GM12878 (cell line): Measurements from ENCODE around the gene UTP20. TPM values are rescaled to one million over a fixed set of nuclear protein-coding genes. Genes with fewer than 3 reads are reported as not detected.
A peak's percentile ranks its signal among the peaks of the same experiment; 100 is the strongest.

Experiments
- ATF3 ChIP-seq: IDR thresholded peaks from 2 replicates; pipeline ENCODE4 v1.6.1; 2011; ENCODE audit warnings: low read depth, mild to moderate bottlenecking, low read length, moderate library complexity, borderline replicate concordance; ENCODE audit errors: extremely low read depth
- BCL11A ChIP-seq: IDR thresholded peaks from 2 replicates; pipeline ENCODE4 v1.6.1; 2011; ENCODE audit warnings: low read depth, low read length
- BRCA1 ChIP-seq: IDR thresholded peaks from 2 replicates; pipeline ENCODE4 v1.6.1; 2011; ENCODE audit warnings: low read depth, low read length, improper control_type of control experiment
- CBFB ChIP-seq: IDR thresholded peaks from 2 replicates; pipeline ENCODE4 v1.6.1; 2016; ENCODE audit warnings: antibody characterized with exemption, low read depth
- CHD4 ChIP-seq: fragments of 200-600 bp; sonication (generic); IDR thresholded peaks from 2 replicates; pipeline ENCODE4 v1.6.1; 2016; ENCODE audit warnings: mild to moderate bottlenecking
- CREM ChIP-seq: IDR thresholded peaks from 2 replicates; pipeline ENCODE4 v1.6.1; 2014; ENCODE audit warnings: antibody characterized with exemption, low read depth
- DPF2 ChIP-seq: fragments of 450-650 bp; IDR thresholded peaks from 2 replicates; pipeline ENCODE4 v1.6.1; 2017; ENCODE audit warnings: mild to moderate bottlenecking
- ESRRA ChIP-seq: IDR thresholded peaks from 2 replicates; pipeline ENCODE4 v1.6.1; 2012; ENCODE audit warnings: mild to moderate bottlenecking, low read length, improper control_type of control experiment
- EZH2 ChIP-seq: IDR thresholded peaks from 2 replicates; pipeline ENCODE4 v1.6.1; 2012; ENCODE audit warnings: low read depth, mild to moderate bottlenecking, control low read depth, inconsistent platforms, low read length, borderline replicate concordance; ENCODE audit not compliant: control insufficient read depth
- FOS ChIP-seq: IDR thresholded peaks from 3 replicates; pipeline ENCODE4 v1.6.1; 2011; ENCODE audit warnings: borderline replicate concordance; ENCODE audit not compliant: insufficient read length; ENCODE audit errors: extremely low read depth
- FOXK2 ChIP-seq: fragments of 450-650 bp; IDR thresholded peaks from 2 replicates; pipeline ENCODE4 v1.6.1; 2017; ENCODE audit warnings: mild to moderate bottlenecking, moderate library complexity
- FOXM1 ChIP-seq: IDR thresholded peaks from 2 replicates; pipeline ENCODE4 v1.6.1; 2012; ENCODE audit warnings: low read depth, mild to moderate bottlenecking, inconsistent platforms, low read length, moderate library complexity
- HDAC6 ChIP-seq: fragments of 200-600 bp; sonication (generic); IDR thresholded peaks from one replicate; pipeline ENCODE4 v1.8.0; 2017; ENCODE audit warnings: antibody characterized with exemption; ENCODE audit not compliant: unreplicated experiment
- KDM1A ChIP-seq: fragments of 200-600 bp; sonication (generic); IDR thresholded peaks from 2 replicates; pipeline ENCODE4 v1.6.1; 2016; ENCODE audit warnings: borderline replicate concordance
- LARP7 ChIP-seq: fragments of 450-650 bp; IDR thresholded peaks from 2 replicates; pipeline ENCODE4 v1.6.1; 2017; ENCODE audit warnings: mild to moderate bottlenecking
- NFYA ChIP-seq: IDR thresholded peaks from 2 replicates; pipeline ENCODE4 v1.6.1; 2011; ENCODE audit warnings: low read depth, mild to moderate bottlenecking, low read length, improper control_type of control experiment, borderline replicate concordance
- NR2F1 ChIP-seq: fragments of 450-650 bp; conservative IDR thresholded peaks from 2 replicates; pipeline ENCODE4 v1.6.1; 2017; ENCODE audit warnings: mild to moderate bottlenecking
- POU2F2 ChIP-seq: IDR thresholded peaks from 3 replicates; pipeline ENCODE4 v1.6.1; 2011; ENCODE audit warnings: low read depth, mild to moderate bottlenecking, low read length, borderline replicate concordance
- PRDM15 ChIP-seq: fragments of 450-650 bp; formaldehyde crosslinking; IDR thresholded peaks from 2 replicates; pipeline ENCODE4 v1.4.0; 2020; ENCODE audit warnings: mild to moderate bottlenecking, moderate library complexity
- RCOR1 ChIP-seq: conservative IDR thresholded peaks from 2 replicates; pipeline ENCODE4 v1.6.1; 2012; ENCODE audit warnings: low read depth, low read length, improper control_type of control experiment
- SIX5 ChIP-seq: IDR thresholded peaks from 2 replicates; pipeline ENCODE4 v1.6.1; 2011; ENCODE audit warnings: mild to moderate bottlenecking, low read depth, low read length, moderate library complexity; ENCODE audit not compliant: severe bottlenecking
- ZNF274 ChIP-seq: IDR thresholded peaks from one replicate; pipeline ENCODE4 v1.8.0; 2011; ENCODE audit not compliant: insufficient read length, insufficient read depth
- ZSCAN29 ChIP-seq: fragments of 450-650 bp; IDR thresholded peaks from 2 replicates; pipeline ENCODE4 v1.6.1; 2017; ENCODE audit warnings: mild to moderate bottlenecking, moderate library complexity
- ZZZ3 ChIP-seq: IDR thresholded peaks from 2 replicates; pipeline ENCODE4 v1.6.1; 2011; ENCODE audit warnings: low read depth; ENCODE audit not compliant: control insufficient read depth, insufficient read length
- polyA plus RNA-seq, 11 experiments: library from polyadenylated mRNA; depleted of rRNA in 4 of 11; unstranded in 6 of 11; stranded (reverse) in 5 of 11; fragments of >200 nt; fragmentation: Nextera tagmentation in 4 of 11; fragmentation: Illumina TruSeq in 1 of 11; extraction: Ambion mirVana in 4 of 11; extraction: Trizol in 1 of 11; gene quantifications; 1 replicate in 1 of 11; 2 replicates in 10 of 11; pipeline versions ENCODE4 v1.2.1 to v1.2.3, GENCODE V29; 2011 to 2016; ENCODE audit warnings: inconsistent platforms in 2 of 11, missing spikeins in 2 of 11, low read depth in 1 of 11
- total RNA-seq, 4 experiments: library from RNA; depleted of rRNA in 3 of 4; stranded (reverse); fragments of >200 nt in 3 of 4; fragmentation: Illumina TruSeq in 1 of 4; extraction: Trizol in 1 of 4; gene quantifications; 2 replicates each; pipeline versions ENCODE4 v1.2.1 to v1.2.3, GENCODE V29; 2013 to 2021
- TF ChIP-seq, protein P1 (sequence below): fragments of 450-650 bp; IDR thresholded peaks from 2 replicates; pipeline ENCODE4 v1.6.1; 2018; ENCODE audit warnings: mild to moderate bottlenecking, low read depth, moderate library complexity; ENCODE audit not compliant: partially characterized antibody
- TF ChIP-seq, protein P2 (sequence below): fragments of 450-650 bp; IDR thresholded peaks from 2 replicates; pipeline ENCODE4 v1.6.1; 2014; ENCODE audit warnings: mild to moderate bottlenecking

UTP20 gene
- total and polyA plus RNA-seq, 10 of the 15 experiments (the other 5 are each of a cell fraction or from before 2014, with no cell fraction given), result 3.6 to 25.6 (median 16.7) TPM

DNA sequence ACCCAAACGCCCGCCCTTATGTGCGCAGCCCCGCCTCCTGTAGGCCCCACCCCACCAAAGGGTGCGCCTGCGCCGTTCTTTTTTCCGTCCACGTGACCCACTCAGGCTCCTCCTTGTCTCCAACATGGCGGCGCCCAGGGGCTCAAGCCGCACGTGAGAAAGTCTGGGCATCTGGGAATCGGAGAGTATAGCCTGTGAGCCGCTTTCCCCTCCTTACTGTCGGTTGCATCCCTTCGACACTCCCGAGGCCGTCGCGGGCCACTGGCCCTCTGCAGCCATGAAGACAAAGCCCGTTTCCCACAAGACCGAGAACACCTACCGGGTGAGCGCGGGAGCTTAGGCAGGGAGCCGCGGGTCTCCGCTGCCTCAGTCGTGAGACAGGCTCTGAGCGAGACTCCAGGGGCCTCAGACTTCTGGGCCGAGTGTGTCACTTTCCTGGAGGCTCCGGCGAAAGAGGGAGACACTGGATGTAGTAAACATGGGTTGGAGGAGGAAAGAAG is at the start of gene UTP20 (continued):
- TF ChIP-seq FOS (no peak), ZNF274 (no peak), FOXM1 (no peak), KDM1A (no peak), SIX5 (peak; percentile 37), RCOR1 (no peak), CREM (no peak), PRDM15 (no peak), ZSCAN29 (no peak), NR2F1 (no peak), ATF3 (peak; percentile 74; the same call in 1 of the 2 replicates), NFYA (no peak), FOXK2 (peak; percentile 43; the same call in 1 of the 2 replicates), BCL11A (no peak), BRCA1 (no peak), CBFB (0 out of 2 replicates have a peak, but pooled peaks have one; percentile 31), CHD4 (no peak), EZH2 (no peak), POU2F2 (0 out of 3 replicates have a peak, but pooled peaks have one; percentile 58), ESRRA (no peak), HDAC6 (no peak), DPF2 (no peak), ZZZ3 (no peak), LARP7 (peak; percentile 54; the same call in 1 of the 2 replicates)
- TF ChIP-seq, protein P1, sequence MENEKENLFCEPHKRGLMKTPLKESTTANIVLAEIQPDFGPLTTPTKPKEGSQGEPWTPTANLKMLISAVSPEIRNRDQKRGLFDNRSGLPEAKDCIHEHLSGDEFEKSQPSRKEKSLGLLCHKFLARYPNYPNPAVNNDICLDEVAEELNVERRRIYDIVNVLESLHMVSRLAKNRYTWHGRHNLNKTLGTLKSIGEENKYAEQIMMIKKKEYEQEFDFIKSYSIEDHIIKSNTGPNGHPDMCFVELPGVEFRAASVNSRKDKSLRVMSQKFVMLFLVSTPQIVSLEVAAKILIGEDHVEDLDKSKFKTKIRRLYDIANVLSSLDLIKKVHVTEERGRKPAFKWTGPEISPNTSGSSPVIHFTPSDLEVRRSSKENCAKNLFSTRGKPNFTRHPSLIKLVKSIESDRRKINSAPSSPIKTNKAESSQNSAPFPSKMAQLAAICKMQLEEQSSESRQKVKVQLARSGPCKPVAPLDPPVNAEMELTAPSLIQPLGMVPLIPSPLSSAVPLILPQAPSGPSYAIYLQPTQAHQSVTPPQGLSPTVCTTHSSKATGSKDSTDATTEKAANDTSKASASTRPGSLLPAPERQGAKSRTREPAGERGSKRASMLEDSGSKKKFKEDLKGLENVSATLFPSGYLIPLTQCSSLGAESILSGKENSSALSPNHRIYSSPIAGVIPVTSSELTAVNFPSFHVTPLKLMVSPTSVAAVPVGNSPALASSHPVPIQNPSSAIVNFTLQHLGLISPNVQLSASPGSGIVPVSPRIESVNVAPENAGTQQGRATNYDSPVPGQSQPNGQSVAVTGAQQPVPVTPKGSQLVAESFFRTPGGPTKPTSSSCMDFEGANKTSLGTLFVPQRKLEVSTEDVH, result no peak
- TF ChIP-seq, protein P2, sequence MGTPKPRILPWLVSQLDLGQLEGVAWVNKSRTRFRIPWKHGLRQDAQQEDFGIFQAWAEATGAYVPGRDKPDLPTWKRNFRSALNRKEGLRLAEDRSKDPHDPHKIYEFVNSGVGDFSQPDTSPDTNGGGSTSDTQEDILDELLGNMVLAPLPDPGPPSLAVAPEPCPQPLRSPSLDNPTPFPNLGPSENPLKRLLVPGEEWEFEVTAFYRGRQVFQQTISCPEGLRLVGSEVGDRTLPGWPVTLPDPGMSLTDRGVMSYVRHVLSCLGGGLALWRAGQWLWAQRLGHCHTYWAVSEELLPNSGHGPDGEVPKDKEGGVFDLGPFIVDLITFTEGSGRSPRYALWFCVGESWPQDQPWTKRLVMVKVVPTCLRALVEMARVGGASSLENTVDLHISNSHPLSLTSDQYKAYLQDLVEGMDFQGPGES, result no peak
